HG03439 (cell line): Measurements from ENCODE around the gene TRIM40.
A peak's percentile ranks its signal among the peaks of the same experiment; 100 is the strongest.
"Not testable (repeated sequence)": the region's sequence is repeated elsewhere in the genome, so short reads cannot be mapped to it uniquely, and the experiment has no call there.

Experiments used
- ATAC-seq: cut with Tn5 transposase; IDR thresholded peaks from one replicate; pipeline ENCODE4 v1.9.1; 2021; ENCODE audit warnings: mild to moderate bottlenecking, moderate library complexity; ENCODE audit not compliant: unreplicated experiment

TRIM40 gene

GRCh38 chr6:30113003-30113759, 22.8 kb upstream of the TRIM40 start, which contains the start of gene TRIM31:
Gene TRIM31, minus strand, starts transcription at chr6:30113090. Its CDS starts 285 bp downstream, at chr6:30112805.
- ATAC-seq: peak; percentile 59

- no peak for ATAC-seq
Measured at GRCh38 chr6:30113841-30114240, 22.1 kb upstream of the TRIM40 start.

DNA sequence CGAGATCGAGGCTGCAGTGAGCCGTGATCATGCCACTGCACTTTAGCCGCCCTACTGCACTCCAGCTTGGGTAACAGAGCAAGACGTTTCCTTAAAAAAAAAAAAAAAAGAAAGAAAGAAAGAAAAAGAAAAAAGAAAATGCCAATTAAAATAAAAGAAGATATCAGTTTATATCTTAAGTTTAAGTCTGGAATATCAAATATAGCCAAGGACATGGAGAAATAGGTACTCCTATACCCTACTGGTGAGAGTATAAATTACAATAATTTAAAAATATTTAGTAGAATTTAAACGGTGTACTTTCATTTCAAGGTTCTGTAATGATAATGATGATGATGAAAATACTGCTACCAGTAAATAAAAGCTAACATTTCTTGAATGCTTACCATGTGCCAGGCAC, 19.2 kb upstream of the TRIM40 start:
- ATAC-seq: no peak

DNA sequence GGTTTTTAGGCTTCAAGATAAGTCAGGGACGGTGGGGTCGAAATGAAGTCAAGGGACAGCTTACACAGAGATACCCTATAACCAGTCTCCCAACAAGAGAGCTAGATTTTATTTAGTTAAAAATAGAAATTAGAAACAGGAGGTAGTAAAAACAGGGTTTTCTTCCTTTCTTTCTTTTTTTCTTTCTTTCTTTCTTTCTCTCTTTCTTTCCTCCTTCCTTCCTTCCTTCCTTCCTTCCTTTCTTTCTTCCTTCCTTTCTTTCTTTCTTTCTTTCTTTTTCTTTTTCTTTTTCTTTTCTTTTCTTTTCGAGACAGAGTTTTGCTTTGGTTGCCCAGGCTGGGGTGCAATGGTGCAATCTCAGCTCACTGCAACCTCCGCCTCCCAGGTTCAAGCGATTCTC, 17.2 kb upstream of the TRIM40 start:
- not testable (repeated sequence) for ATAC-seq

DNA sequence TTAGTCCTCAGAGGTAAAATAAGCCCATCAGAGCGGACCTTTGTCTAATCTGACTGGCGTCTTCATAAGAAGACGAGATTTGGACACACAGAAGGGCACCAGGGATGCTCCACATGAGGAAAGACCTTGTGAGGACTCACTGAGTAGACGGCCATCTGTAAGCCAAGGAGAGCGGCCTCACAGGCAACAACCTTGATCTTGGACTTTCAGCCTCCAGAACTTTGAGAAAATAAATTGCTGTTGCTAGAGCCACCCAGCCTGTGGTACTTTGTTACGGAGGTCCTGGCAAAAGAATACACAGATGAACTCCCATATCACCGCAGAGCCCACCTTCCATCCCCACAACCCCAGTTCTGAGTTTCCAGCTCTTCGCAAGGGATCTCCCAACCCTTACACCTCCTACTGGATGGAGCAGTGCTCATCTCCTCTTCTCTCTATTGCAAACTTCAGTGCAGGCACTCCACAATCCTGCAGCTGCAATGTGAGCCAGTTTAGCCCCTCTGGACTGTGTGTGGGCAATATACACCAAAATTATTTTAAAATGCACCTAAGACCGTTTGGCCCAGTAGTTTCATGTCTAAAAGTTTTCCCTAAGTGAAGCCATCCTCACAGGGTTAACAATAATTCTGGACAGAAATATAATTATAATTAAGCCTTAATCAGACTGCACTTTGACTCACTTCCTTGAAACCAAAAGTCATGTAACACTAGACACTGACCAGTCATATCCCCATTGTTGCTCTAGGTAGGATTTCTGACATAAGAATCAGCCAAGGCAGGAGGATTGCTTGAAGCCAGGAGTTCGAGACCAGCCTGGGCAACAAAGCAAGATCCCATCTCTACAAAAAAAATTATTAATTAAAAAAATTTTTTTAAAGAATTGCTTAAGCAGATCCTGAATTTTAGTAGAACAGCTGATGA, 14.2 kb upstream of the TRIM40 start:
- no peak for ATAC-seq

- ATAC-seq: no peak
Measured at GRCh38 chr6:30122515-30122914, 13.4 kb upstream of the TRIM40 start.

DNA sequence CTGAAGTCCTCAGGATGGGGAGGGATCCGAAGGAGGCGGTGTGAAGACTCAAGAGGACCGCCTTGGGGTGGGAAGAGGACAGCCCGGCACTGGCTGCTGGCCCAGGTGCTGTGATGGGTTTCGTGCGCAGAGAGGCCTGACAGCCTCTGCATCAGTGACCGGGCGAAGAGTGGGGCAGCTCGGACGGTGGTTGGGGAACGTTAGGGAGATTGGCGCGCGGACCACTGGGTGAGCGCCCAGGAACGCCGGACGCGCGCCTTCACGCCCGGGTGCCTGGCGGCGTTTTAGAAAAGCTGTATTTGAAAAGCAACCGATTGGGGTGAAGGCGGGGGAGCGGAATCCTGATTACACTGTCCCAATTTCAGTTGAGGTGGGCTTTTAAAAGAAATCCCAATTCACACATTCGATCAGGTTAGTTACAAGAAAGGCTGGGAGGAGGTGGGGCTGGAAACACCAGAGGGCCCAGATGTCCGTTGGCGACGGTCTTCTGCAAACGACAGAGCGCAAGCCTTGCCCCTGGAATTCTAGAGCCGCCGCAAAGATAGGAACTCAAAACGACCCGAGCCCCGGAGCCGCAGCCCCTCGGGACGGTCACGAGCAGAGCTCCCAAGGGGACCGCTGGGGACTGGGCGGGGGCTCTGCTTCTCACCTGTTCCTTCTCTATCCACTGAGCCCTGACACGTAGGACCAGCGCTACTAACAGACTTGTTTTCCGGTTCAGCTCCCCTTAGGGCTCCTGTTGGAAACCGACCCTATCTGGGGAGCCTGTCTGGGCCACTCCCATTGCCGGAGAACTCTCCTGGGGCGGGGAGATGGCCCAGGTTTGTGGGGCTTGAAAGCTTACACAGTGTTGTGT, 8.5 kb upstream of the TRIM40 start:
- ATAC-seq: no peak

GRCh38 chr6:30129265-30130178, 6.4 kb upstream of the TRIM40 start:
- no peak for ATAC-seq

DNA sequence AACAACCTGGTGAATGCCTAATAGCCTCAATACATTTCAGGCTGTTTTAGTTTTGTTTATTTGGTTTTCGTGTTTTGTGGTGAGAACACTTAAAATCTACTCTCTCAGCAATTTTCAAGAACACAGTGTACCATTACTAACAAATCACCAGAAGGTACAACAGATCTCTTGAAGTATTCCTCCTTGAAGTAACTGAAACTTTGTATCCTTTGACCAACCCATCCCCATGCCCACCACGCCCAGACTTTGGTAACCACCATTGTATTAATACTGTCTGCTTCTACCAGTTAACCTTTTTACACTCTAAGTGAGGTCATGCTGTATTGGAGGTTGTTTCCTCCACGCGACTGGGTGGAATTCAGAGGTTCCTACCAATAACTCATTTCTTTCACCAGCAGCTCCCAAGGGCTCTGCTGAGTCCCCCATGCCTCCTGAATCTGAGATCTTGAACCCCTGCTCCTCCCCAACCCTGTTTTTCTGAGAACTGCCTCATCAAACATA, 5.7 kb upstream of the TRIM40 start:
- no peak for ATAC-seq

- ATAC-seq: peak; percentile 70
Measured at GRCh38 chr6:30130887-30131862, 4.8 kb upstream of the TRIM40 start.

GRCh38 chr6:30131947-30132497, 3.9 kb upstream of the TRIM40 start:
- ATAC-seq: no peak

- ATAC-seq: no peak
Measured at GRCh38 chr6:30135147-30135546, 793 bp upstream of the TRIM40 start.

GRCh38 chr6:30136570-30137286, 788 bp downstream of the TRIM40 start:
- ATAC-seq: no peak

- ATAC-seq: not testable (repeated sequence)
Measured at GRCh38 chr6:30140240-30140639, 4.3 kb downstream of the TRIM40 start.

DNA sequence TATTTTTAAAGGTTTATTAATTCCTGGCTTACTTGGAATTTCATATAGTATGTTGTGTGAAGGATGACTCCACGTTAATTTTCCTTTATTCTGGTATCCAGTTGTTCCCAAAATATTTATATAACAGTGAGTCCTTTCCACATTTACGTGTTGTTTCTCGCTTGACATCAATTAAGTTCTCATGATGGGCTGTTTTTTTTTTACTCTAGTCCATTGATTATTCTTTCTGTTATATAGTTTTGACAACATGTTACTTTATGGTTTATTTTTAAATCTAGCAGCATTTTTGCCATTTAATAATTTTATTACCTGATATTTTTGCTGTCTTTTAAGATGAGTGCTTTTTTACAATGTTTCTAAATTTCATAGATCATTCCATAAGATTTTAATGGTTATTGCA, 6.7 kb downstream of the TRIM40 start:
- ATAC-seq: no peak

DNA sequence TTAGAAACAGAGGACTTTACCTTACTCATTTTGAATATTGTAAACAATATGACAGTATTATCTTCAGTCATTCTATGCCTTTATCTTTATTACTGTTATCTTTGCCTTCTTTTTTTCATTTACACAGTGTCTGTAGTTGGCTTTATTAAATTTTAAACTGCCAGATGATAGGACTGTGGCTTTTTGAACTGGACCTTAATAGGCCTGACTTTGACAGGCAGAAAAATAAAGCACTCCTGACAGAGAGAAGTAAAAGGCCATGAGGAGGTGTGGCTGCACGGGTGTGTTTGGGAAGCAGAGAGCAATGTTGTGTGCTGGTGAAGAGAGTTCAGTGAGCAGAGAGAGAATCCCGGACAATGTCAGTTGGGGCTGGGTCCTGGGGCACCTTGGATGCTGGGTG, 7.8 kb downstream of the TRIM40 start:
- ATAC-seq: no peak

- ATAC-seq: no peak
Measured at GRCh38 chr6:30144811-30145210, 8.9 kb downstream of the TRIM40 start.

DNA sequence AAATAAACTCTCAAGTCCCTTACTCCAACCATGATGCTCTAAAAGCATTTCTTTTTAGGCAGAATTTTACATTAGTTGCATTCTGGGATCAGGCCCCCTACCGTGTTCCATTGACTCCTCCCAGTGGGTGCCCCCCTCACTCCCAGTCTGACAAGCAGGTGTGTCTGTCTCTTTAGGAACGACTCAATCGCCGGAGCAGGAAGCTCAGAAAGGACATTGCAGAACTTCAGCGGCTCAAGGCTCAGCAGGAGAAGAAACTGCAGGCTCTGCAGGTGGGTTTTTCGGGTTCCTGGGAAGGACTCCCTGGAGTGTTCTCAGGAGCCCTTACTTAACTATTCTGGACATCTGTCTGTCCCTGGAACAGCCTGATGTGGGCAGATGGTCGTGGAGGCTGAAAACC, 9.9 kb downstream of the TRIM40 start:
- no peak for ATAC-seq
